ENCODE measurements around the gene THAP6.

DNA sequence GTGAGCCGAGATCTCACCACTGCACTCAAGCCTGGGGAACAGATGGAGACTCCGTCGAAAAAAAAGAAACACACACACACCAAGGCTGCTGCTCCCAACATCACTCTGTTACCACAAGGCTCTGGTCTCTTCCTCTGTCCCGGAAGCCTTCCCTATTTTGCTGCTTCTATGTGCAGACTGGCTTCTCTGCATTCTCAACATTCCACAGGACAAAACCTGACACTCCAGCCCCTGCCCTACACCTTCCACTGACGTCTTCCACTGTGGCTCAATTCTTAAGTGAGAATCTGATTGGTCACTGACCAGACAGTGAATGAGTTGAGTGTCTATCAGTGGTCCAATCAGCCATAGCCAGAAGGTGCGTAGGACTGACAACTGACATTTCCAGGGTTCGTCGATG, 47.5 kb downstream of the THAP6 start:
- TF ChIP-seq EZH2 (IDR thresholded peaks at IDR 0.05; ENCODE audit: insufficient read depth, poor library complexity, severe bottlenecking), result no peak
- no peak for TF ChIP-seq EZH2phosphoT487 (IDR thresholded peaks at IDR 0.05; ENCODE audit: insufficient read depth, low read depth)

Data from GM23248 (cell line).